Mucosa of descending colon (tissue), 3 donors: ENCODE data around the gene SAA1. TPM values are rescaled to one million over a fixed set of nuclear protein-coding genes. Genes with fewer than 3 reads are reported as not detected.
"Not testable (repeated sequence)": the region's sequence is repeated elsewhere in the genome, so short reads cannot be mapped to it uniquely, and the experiment has no call there.

Experiments used
- ATAC-seq: fragments of 200-7000 bp; cut with Tn5 transposase; one replicate; pipeline ENCODE4 v1.9.1; 2020; ENCODE audit warnings: mild to moderate bottlenecking, moderate library complexity
- DNase-seq, 3 donors: peaks; one replicate each; pipeline ENCODE4 v3.0.0-alpha.2; 2020
- H3K36me3 ChIP-seq: fragments of 200-600 bp; one replicate; pipeline ENCODE4 v1.8.0; 2021; ENCODE audit warnings: low read depth, mild to moderate bottlenecking
- H3K4me1 ChIP-seq: fragments of 200-600 bp; one replicate; pipeline ENCODE4 v1.8.0; 2021; ENCODE audit warnings: low read depth, mild to moderate bottlenecking
- H3K4me3 ChIP-seq: fragments of 200-600 bp; one replicate; pipeline ENCODE4 v1.8.0; 2021; ENCODE audit warnings: mild to moderate bottlenecking
- H3K9me3 ChIP-seq: fragments of 200-600 bp; one replicate; pipeline ENCODE4 v1.8.0; 2021; ENCODE audit warnings: mild to moderate bottlenecking
- intact Hi-C, 2 donors: fragments of 100-400 bp; cut with DNase I in 1 of 2; cut with micrococcal nuclease in 1 of 2; formaldehyde crosslinking; loops; one replicate each; pipeline versions ENCODE4 v1.11.0 to v1.11.1; 2022; cut with DNase I, micrococcal nuclease
- total RNA-seq, 3 donors: library from RNA; stranded (reverse); fragmentation: NEBNext Ultra II Directional in 2 of 3; extraction: Animal tissue kit (Norgen Biotek cat#: 25700) in 2 of 3; gene quantifications; one replicate each; pipeline versions ENCODE4 v1.2.1 to v1.2.4, GENCODE V29; 2021 to 2023
- TF ChIP-seq, protein P1 (sequence below): fragments of 200-600 bp; IDR thresholded peaks from one replicate; pipeline ENCODE4 v1.8.0; 2022; ENCODE audit warnings: antibody characterized with exemption, mild to moderate bottlenecking
- donor health status: DM: no; HTN: no; CAD: no; lungs with moderate emphysema.
- donor health status: DM: no; HTN: no; CAD: no.
- donor health status: DM: no; HTN: yes; CAD: no.

SAA1 gene
- total RNA-seq, 3 donors from 2014 or later = 3.9 to 11.3 (median 8.0) TPM

DNA sequence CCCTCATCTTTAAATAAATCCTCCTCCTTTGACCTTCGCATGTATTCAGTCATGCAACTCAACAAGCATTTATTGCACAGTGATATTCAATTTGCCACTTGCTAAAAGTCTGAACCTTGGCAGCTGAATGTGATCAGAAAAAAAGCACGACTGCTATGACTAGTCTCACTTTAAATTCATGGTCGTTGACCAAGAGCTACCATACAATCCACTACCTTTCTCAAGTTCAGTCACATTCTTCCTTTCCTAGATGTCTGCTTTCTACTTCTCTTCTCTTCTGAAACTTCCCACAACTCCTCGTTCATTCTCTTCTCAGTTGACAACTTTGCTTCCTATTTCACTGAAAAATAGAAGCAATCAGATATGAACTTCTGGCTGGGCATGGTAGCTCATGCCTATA lies 2.0 kb upstream of the SAA1 start:
- H3K9me3 ChIP-seq = no peaks in the 10 kb centered on the region
- DNase-seq (no peak), ATAC-seq (no peak)
- TF ChIP-seq, protein P1, sequence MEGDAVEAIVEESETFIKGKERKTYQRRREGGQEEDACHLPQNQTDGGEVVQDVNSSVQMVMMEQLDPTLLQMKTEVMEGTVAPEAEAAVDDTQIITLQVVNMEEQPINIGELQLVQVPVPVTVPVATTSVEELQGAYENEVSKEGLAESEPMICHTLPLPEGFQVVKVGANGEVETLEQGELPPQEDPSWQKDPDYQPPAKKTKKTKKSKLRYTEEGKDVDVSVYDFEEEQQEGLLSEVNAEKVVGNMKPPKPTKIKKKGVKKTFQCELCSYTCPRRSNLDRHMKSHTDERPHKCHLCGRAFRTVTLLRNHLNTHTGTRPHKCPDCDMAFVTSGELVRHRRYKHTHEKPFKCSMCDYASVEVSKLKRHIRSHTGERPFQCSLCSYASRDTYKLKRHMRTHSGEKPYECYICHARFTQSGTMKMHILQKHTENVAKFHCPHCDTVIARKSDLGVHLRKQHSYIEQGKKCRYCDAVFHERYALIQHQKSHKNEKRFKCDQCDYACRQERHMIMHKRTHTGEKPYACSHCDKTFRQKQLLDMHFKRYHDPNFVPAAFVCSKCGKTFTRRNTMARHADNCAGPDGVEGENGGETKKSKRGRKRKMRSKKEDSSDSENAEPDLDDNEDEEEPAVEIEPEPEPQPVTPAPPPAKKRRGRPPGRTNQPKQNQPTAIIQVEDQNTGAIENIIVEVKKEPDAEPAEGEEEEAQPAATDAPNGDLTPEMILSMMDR = no peak
- no peak overlapping the region for H3K4me3 ChIP-seq
- no peaks in the 10 kb centered on the region for H3K4me1 ChIP-seq
- no peaks in the 10 kb centered on the region for H3K36me3 ChIP-seq
- intact Hi-C loops = no loop called here

DNA sequence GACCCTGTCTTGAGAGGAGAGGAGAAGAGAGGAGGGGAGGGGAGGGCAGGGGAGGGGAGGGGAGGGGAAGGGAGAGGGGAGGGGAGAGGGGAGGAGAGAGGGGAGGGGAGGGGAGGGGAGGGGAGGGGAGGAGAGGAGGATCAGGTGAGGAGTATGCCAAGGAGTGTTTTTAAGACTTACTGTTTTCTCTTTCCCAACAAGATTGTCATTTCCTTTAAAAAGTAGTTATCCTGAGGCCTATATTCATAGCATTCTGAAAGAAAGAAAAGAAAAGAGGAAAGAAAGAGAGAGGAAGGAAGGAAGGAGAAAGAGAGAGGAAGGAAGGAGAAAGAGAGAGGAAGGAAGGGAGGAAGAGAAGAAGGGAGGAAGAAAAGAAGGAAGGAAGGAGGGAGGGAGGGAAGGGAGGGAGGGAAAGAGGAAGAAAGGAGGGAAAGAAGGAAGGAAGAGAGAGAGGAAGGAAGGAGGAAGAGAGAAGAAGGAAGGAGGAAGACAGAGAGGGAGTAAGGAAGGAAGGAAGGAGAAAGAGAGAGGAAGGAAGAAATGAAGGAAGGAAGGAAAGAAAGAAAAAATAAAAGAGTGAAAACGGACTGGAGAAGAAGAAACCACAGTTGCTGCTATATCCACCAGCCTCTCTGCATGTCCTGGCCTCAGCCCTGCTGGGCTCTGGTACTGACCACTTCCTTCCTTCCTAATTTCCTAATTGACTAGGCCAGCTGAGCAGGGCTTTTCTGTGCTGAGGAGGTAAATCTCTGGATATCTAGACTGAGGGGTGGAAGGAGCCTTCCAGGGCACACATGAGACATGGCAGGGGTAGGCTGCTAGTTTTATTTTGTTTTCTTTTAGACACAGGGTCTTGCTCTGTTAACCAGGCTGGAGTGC lies 1.1 kb upstream of the SAA1 start:
- ATAC-seq (no peak), DNase-seq (no peak)
- TF ChIP-seq, protein P1 = no peak
- H3K4me1 ChIP-seq = no peaks in the 10 kb centered on the region
- no peaks in the 10 kb centered on the region for H3K36me3 ChIP-seq
- no peak overlapping the region for H3K4me3 ChIP-seq
- no peaks in the 10 kb centered on the region for H3K9me3 ChIP-seq
- intact Hi-C loops = no loop called here

DNA sequence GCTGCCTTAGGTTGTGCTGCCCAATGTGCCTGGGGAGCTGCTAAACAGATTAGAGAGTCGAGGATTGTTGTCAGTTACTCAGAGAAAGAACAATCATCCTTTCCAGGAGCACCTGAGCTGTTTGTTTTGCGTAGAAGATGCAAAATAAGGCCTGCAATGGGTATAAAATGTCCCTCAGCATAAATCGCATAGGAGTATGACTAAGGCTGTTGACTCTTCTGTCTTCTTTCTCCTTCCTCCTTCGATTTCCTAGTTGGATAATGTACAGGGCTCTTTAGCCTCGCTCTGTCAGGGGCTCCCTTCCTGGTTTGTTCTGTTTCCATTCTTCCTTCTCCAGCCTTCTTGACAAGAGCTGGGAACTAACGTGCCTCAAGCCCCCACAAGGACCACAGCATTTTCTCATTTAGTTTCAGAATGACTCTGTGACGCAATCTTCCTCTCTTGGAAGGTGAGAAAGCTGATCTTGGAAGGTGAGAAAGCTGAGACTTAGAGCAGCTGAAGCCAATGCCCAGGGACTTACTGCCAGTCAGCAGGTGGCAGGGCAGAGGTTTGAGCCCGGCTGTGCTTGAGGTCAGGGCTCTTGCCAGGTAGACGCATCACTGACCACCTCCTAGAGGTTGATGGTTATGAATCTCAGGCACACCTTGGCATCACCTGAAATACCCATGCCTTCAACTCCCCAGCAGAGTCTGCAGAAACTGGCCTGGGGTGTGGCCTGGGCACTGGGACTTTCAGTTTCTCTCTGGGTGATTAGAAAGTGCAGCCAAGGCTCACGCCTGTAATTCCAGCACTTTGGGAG lies 1.5 kb downstream of the SAA1 start:
- H3K4me3 ChIP-seq, intact Hi-C loops, DNase-seq, H3K36me3 ChIP-seq, H3K4me1 ChIP-seq, H3K9me3 ChIP-seq: not testable (repeated sequence)
- ATAC-seq = peak; percentile 96

DNA sequence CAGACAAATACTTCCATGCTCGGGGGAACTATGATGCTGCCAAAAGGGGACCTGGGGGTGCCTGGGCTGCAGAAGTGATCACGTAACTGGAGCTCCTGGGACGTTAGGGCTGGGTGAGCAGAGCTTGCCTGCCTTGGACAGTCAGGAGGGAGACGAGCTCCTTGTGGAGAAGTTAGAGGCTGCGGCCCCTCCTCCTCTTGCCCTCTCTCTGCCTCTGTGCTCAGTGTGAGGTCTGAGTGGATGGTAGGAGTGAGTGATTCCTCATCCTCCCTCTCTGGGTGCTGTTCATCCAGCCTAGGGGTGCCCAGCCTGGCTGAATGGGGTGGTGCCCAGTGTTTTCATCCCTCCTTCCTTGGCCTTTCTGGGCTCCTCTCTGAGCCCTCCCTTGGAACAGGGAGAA lies 3.2 kb downstream of the SAA1 start:
- DNase-seq, H3K9me3 ChIP-seq, H3K4me3 ChIP-seq, ATAC-seq, H3K4me1 ChIP-seq, intact Hi-C loops, H3K36me3 ChIP-seq: not testable (repeated sequence)

DNA sequence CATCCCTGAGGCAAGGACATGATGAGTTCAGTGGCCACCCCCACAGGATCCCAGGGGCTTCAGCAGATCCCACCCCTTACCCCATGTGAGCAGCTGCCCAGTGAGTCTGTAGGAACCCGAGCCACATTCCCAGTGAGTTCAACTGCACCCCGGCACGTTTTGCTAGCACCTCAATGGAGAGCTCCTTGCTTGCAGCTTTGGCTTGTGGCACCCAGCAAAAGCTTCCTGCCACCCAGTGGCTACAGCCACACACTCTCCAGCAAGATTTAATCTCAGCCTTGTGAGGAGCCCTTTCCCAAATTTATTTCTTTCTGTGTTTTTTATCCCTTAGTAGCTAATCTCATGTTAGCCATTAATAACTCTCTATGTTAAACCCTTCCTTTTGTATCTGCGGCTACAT lies 4.0 kb downstream of the SAA1 start:
- TF ChIP-seq, protein P1 = no peak
- Histone ChIP-seq H3K4me3 (no peak overlapping the region), H3K4me1 (no peaks in the 10 kb centered on the region), H3K36me3 (no peaks in the 10 kb centered on the region), H3K9me3 (no peaks in the 10 kb centered on the region)
- DNase-seq (no peak), ATAC-seq (no peak)
- intact Hi-C loops = no loop called here

DNA sequence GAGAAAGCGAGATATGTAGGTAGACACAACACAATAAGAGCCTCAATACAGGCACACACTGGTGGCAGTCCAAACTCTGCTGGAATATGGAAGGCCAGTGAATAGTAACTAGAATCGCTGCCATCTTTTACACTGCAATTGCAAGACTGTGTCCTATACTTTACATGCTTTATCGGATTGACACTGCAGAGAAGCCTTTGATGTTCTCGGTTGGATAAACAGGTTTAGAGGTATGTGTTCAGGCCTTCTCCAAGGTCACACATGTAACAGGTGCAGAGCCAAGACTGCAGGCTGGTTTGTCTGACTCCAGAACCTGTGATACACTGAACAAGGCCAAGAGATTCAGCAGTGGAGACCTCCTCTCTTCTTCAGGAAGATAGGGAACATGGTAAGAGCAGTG lies 5.1 kb downstream of the SAA1 start:
- intact Hi-C loops = no loop called here
- TF ChIP-seq, protein P1 = no peak
- H3K4me3 ChIP-seq = no peak overlapping the region
- ATAC-seq (no peak), DNase-seq (no peak)
- H3K9me3 ChIP-seq = no peaks in the 10 kb centered on the region
- no peaks in the 10 kb centered on the region for H3K4me1 ChIP-seq
- H3K36me3 ChIP-seq = no peaks in the 10 kb centered on the region
